GM23248 (cell line): ENCODE results near the gene KERA.

ENCODE experiments used
- EZH2 ChIP-seq: fragments of 200-600 bp; sonication (generic); IDR thresholded peaks from 2 replicates; pipeline ENCODE4 v1.6.1; 2018; ENCODE audit warnings: antibody characterized with exemption, mild to moderate bottlenecking; ENCODE audit not compliant: insufficient read depth, poor library complexity, severe bottlenecking
- EZH2phosphoT487 ChIP-seq: fragments of 200-600 bp; sonication (generic); IDR thresholded peaks from 2 replicates; pipeline ENCODE4 v1.6.1; 2018; ENCODE audit warnings: antibody characterized with exemption, moderate library complexity, mild to moderate bottlenecking, low read depth; ENCODE audit not compliant: insufficient read depth

DNA sequence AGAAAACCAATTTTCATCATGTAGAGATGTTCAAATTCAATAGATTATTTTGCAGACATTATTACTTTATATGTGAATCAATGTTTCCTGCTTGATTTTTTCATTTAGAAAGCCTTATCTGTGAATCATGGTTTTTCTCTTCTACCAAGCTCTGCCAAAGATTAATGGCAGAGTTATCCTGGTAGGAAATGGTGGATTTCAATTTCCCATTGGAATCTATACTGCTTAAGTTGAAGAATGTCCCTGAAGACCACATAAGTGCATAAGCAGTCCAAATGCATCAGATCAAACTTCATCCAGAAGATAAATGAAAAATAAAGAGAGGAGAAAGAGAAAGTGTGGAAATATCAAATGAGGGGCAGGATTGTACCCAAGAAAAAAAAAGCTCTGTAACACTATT, 48.5 kb upstream of the KERA start:
- TF ChIP-seq EZH2 (no peak), EZH2phosphoT487 (no peak)
